Ascending aorta (tissue), 2 donors: ENCODE measurements around the gene ITGA11. TPM values are rescaled to one million over a fixed set of nuclear protein-coding genes. Genes with fewer than 3 reads are reported as not detected.

ENCODE experiments used
- DNase-seq, 2 donors: peaks; one replicate each; pipeline ENCODE4 v3.0.0-alpha.2; 2019; ENCODE audit warnings: low spot score in 2 of 2
- H3K27ac ChIP-seq, 2 donors: fragments of 200-600 bp; sonication (generic); one replicate each; pipeline ENCODE4 v1.5.1; 2016 to 2017; ENCODE audit warnings: mild to moderate bottlenecking in 1 of 2
- H3K27me3 ChIP-seq: fragments of 200-600 bp; sonication (generic); one replicate; pipeline ENCODE4 v1.5.1; 2017
- H3K36me3 ChIP-seq, 2 donors: fragments of 200-600 bp; sonication (generic); one replicate each; pipeline ENCODE4 v1.5.1; 2016
- H3K4me1 ChIP-seq, 2 donors: fragments of 200-600 bp; sonication (generic); one replicate each; pipeline ENCODE4 v1.5.1; 2016 to 2017; ENCODE audit warnings: mild to moderate bottlenecking in 1 of 2
- H3K4me3 ChIP-seq, 2 donors: fragments of 200-600 bp; sonication (generic); one replicate each; pipeline ENCODE4 v1.5.1; 2016 to 2017; ENCODE audit warnings: mild to moderate bottlenecking in 1 of 2
- H3K9me3 ChIP-seq, 2 donors: fragments of 200-600 bp; sonication (generic); one replicate each; pipeline ENCODE4 v1.5.1; 2016
- CTCF ChIP-seq, 3 experiments: fragments of 200-600 bp in 2 of 3; fragments of 450-650 bp in 1 of 3; sonication (generic) in 2 of 3; IDR thresholded peaks; one replicate each; pipeline ENCODE4 v1.5.1; 2016 to 2019; ENCODE audit warnings: antibody characterized with exemption in 3 of 3, mild to moderate bottlenecking in 1 of 3, moderate library complexity in 1 of 3
- intact Hi-C: fragments of 100-400 bp; cut with DNase I; formaldehyde crosslinking; loops from one replicate; pipeline ENCODE4 v1.15.1; 2023
- total RNA-seq: library from RNA; depleted of rRNA; stranded (reverse); fragments of >200 nt; gene quantifications from one replicate; pipeline ENCODE4 v1.1.0, GENCODE V29; 2016

The ITGA11 gene
- total RNA-seq, 1 donor from 2014 or later, result 136 TPM

DNA sequence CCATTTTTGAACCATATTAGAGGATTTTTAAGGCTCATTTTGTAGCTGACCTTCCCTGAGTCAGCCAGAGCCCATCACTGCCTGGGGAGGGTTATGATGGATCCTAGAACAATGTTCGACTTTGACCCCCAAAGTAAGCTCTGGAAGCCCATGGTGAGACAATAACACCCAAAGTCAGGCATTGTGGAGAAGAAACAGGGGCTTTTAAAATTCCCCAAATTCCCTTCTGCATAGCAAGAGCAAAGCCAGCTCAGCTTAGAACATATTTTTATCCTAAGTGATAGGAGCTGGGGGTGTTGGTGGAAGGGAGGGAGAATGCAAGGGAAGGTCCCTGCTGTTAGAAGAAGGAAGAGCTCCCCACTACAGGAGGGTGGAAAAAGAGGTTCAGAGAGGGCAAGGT is 4.0 kb downstream of the ITGA11 start:
- peak in 1 of 2 donors; percentile 30 for DNase-seq
- no peak for TF ChIP-seq CTCF (IDR thresholded peaks at IDR 0.05)
- Histone ChIP-seq H3K4me1 (peaks cover 3 to 39% of the 10 kb centered on the region in 2 donors), H3K9me3 (no peaks in the 10 kb centered on the region), H3K27me3 (no peaks in the 10 kb centered on the region), H3K27ac (peak overlapping the region; percentile 89 to 93), H3K36me3 (no peaks in the 10 kb centered on the region), H3K4me3 (peak overlapping the region in 1 of 2 donors; percentile 25)
- intact Hi-C loops, result no loop called here

- Histone ChIP-seq H3K36me3 (no peaks in the 10 kb centered on the region), H3K4me1 (peaks cover 3 to 35% of the 10 kb centered on the region in 2 donors), H3K4me3 (no peak overlapping the region), H3K27me3 (no peaks in the 10 kb centered on the region), H3K9me3 (no peaks in the 10 kb centered on the region), H3K27ac (peak overlapping the region; percentile 89 to 93)
- no peak for TF ChIP-seq CTCF (IDR thresholded peaks at IDR 0.05)
- peak in 1 of 2 donors; percentile 30 for DNase-seq
- intact Hi-C loops, result no loop called here
These were observed 4.6 kb downstream of the ITGA11 start for GRCh38 chr15:68427366-68427765.

DNA sequence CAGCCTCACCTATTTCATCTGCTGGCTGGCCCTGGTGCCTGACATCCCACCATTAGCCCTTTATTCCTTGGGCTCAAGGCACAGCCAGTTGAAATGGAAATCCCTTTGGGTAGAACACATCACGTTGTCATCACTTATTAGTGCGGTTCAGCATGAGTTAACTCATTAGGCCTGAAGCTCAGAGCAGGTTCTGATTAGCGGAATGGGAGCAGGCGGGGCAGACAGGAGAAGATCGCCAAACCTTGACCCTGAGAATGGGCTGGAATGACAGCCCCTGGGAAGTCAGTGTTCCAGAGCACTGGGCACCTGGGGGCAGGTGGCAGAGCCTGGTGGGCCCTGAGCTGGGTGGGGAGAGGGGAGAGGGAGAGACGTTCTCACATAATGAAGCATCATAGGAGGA is 5.8 kb downstream of the ITGA11 start:
- intact Hi-C loops, result no loop called here
- Histone ChIP-seq H3K36me3 (no peaks in the 10 kb centered on the region), H3K9me3 (no peaks in the 10 kb centered on the region), H3K27ac (peak overlapping the region; percentile 54 to 63), H3K27me3 (no peaks in the 10 kb centered on the region), H3K4me3 (no peak overlapping the region), H3K4me1 (peaks cover 8 to 43% of the 10 kb centered on the region in 2 donors)
- TF ChIP-seq CTCF (IDR thresholded peaks at IDR 0.05), result no peak
- DNase-seq, result no peak

- Histone ChIP-seq H3K4me3 (no peak overlapping the region), H3K27me3 (no peaks in the 10 kb centered on the region), H3K9me3 (no peaks in the 10 kb centered on the region), H3K36me3 (no peaks in the 10 kb centered on the region), H3K27ac (peak overlapping the region; percentile 54 to 63), H3K4me1 (peaks cover 8 to 45% of the 10 kb centered on the region in 2 donors)
- no peak for TF ChIP-seq CTCF (IDR thresholded peaks at IDR 0.05)
- intact Hi-C loops, result no loop called here
- peak in 1 of 2 donors; percentile 52 for DNase-seq
These were observed 6.4 kb downstream of the ITGA11 start for GRCh38 chr15:68425428-68426060.

DNA sequence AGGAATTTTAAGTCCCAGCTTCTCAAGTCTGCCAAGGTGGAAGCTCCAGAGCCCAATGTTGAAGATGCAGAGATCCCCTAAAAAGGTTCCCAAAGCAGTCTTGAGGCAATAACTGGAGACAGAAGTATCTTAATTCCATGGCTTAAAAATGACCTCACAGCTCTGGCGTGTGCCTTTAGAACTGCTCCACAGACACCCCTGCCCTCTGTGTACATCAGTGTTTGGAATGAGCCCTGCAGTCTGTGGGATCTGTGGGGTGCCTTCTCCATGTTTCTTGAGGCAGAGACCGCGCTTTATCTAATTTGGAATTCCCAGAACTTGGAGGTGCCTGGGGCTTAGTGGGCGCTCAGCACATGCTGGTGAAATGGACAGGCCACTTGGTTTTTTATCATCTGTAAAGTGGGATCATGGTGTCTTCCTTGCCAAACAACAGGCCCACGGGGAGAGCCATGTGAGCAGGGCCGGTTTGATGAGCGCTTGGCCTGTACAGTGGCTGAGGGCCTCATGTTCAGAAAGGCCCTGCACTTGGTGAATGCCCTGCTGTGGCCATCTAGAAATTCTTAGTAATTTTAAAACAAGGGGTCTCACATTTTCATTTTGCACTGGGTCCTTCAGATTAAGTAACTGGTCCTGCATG is 7.1 kb downstream of the ITGA11 start:
- intact Hi-C loops, result loop anchor here (5.0 kb wide), 2 partner anchors 43 to 58 kb away; no protein-coding TSS in a partner anchor
- Histone ChIP-seq H3K27me3 (no peaks in the 10 kb centered on the region), H3K27ac (peak overlapping the region; percentile 54 to 63), H3K4me3 (no peak overlapping the region), H3K4me1 (peaks cover 8 to 44% of the 10 kb centered on the region in 2 donors), H3K9me3 (no peaks in the 10 kb centered on the region), H3K36me3 (no peaks in the 10 kb centered on the region)
- DNase-seq, result peak in 1 of 2 donors; percentile 55
- no peak for TF ChIP-seq CTCF (IDR thresholded peaks at IDR 0.05)
